ENCODE results near the gene PLPP6. TPM values are rescaled to one million over a fixed set of nuclear protein-coding genes. Genes with fewer than 3 reads are reported as not detected.

PLPP6 gene
- total and polyA plus RNA-seq, 2 of the 8 experiments (the other 6 are each of a cell fraction or from before 2014, with no cell fraction given): 11.8 to 13.3 TPM

DNA sequence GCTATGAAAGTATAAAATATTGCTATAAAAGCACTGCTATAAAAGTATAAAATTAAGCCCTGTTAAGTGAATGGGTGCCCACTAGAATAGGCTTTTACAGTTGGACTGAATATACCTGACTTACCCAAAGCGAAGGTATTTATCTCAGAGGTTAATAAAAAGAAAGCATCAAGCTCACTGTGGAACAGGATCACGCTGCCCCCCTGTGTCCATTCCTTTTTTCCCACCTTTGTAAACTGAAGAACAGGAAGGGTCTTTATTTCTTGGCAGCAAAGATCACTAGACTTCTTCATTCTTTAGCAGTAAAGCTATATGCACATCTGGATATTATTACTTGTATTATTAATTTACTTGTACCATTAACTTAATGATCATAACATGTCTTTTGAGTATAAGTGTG lies 22.1 kb upstream of the PLPP6 start:
- H3K79me1 ChIP-seq (ENCODE audit: low read depth, low read length): no peaks in the 10 kb centered on the region
- no peak for TF ChIP-seq SIX5 (IDR thresholded peaks at IDR 0.05; ENCODE audit: low read depth, low read length)
- TF ChIP-seq PHF8 (conservative IDR thresholded peaks at IDR 0.05; ENCODE audit: low read depth, low read length): no peak
- peak in 2 of 3 experiments; percentile 54 to 65; a peak in 3 of 4 replicates for TF ChIP-seq CTCF (IDR thresholded peaks at IDR 0.05; ENCODE audit: control extremely low read depth in 1 of 3, insufficient read depth in 1 of 3, low read depth in 1 of 3, low read length in 3 of 3)
- TF ChIP-seq GABPA (IDR thresholded peaks at IDR 0.05; ENCODE audit: borderline replicate concordance, insufficient read depth, low read length): no peak
- TF ChIP-seq RAD21 (IDR thresholded peaks at IDR 0.05 in 1 of 2, conservative IDR thresholded peaks at IDR 0.05 in 1 of 2; ENCODE audit: low read depth in 2 of 2, low read length in 2 of 2): peak; percentile 86 to 87
- no peak for TF ChIP-seq KDM4A (IDR thresholded peaks at IDR 0.05; ENCODE audit: low read depth, low read length, severe bottlenecking)
- no peak overlapping the region for H3K4ac ChIP-seq (replicated peaks; ENCODE audit: insufficient read length, low read depth, low read length)
- H4K20me1 ChIP-seq (replicated peaks in 1 of 2; ENCODE audit: control insufficient read depth in 1 of 2, insufficient read depth in 2 of 2, low read length in 2 of 2): no peaks in the 10 kb centered on the region
- no peak overlapping the region for H3K27ac ChIP-seq (ENCODE audit: low read depth, low read length)
- H3K23ac ChIP-seq (ENCODE audit: insufficient read length): no peak overlapping the region
- FAIRE-seq: peak; percentile 87
- H3K56ac ChIP-seq (replicated peaks; ENCODE audit: insufficient read length, low read depth, low read length): no peak overlapping the region
- 55% methylated on average over 2 of the region's 2 CpGs; no CpG with 5 or more reads in 1 of the 2 experiments for WGBS, 2 experiments (ENCODE audit: extremely low coverage in 1 of 2, insufficient coverage in 1 of 2, insufficient read length in 1 of 2, insufficient replicate concordance in 2 of 2, low coverage in 1 of 2, low lambda C conversion rate in 2 of 2, missing lambda C conversion rate in 1 of 2)
- no peaks in the 10 kb centered on the region for H3K79me2 ChIP-seq (ENCODE audit: control insufficient read depth in 1 of 2, insufficient read depth in 2 of 2, low read length in 2 of 2)
- H3K4me1 ChIP-seq (replicated peaks in 1 of 4; ENCODE audit: control insufficient read depth in 3 of 4, insufficient read depth in 4 of 4, low read length in 3 of 4): no peaks in the 10 kb centered on the region
- no peak overlapping the region for H2BK5ac ChIP-seq (ENCODE audit: low read depth, low read length)
- ChIA-PET POLR2A (ENCODE audit: partially characterized antibody) (interaction anchor here (0.7 kb wide), 1 partner anchor 35 kb away, joined by 3 read pairs; no protein-coding TSS in a partner anchor), CTCF (ENCODE audit: partially characterized antibody) (interaction anchor here (0.6 to 5.3 kb wide), 32 partner anchors 11 to 326 kb away, joined by 3 to 68 read pairs (median 4); partner anchors contain the start of gene PLPP6)
- no peak overlapping the region for H4K5ac ChIP-seq (ENCODE audit: insufficient read length, low read depth, low read length)
- no peak for DNase-seq (ENCODE audit: low read depth in 1 of 2, low spot score in 2 of 2)
- no peak overlapping the region for H3K4me3 ChIP-seq (ENCODE audit: extremely low read depth in 1 of 4, insufficient read depth in 2 of 4, low read depth in 3 of 4, low read length in 4 of 4)
- no peak overlapping the region for H2BK120ac ChIP-seq (replicated peaks; ENCODE audit: low read depth, low read length)
- H2BK15ac ChIP-seq (ENCODE audit: low read length): no peak overlapping the region
- no peak overlapping the region for H2BK20ac ChIP-seq (ENCODE audit: low read length)
- H3K18ac ChIP-seq (ENCODE audit: extremely low read depth, low read length): no peak overlapping the region
- H2AFZ ChIP-seq (ENCODE audit: low read length): no peak overlapping the region
- H3K27me3 ChIP-seq (replicated peaks in 1 of 4; ENCODE audit: control insufficient read depth in 3 of 4, extremely low read depth in 1 of 4, insufficient read depth in 3 of 4, low read length in 3 of 4): no peaks in the 10 kb centered on the region
- H4K91ac ChIP-seq (replicated peaks; ENCODE audit: insufficient read length, low read length): no peak overlapping the region
- H4K8ac ChIP-seq (ENCODE audit: extremely low read depth, insufficient read depth, low read length): no peak overlapping the region
- H3K4me2 ChIP-seq (ENCODE audit: insufficient read depth in 1 of 2, low read depth in 2 of 2, low read length in 2 of 2): no peak overlapping the region
- no peaks in the 10 kb centered on the region for H3K23me2 ChIP-seq (ENCODE audit: low read depth, low read length)
- no peak overlapping the region for H3K9ac ChIP-seq (replicated peaks in 1 of 4; ENCODE audit: extremely low read depth in 1 of 4, low read depth in 3 of 4, low read length in 3 of 4)
- no peak overlapping the region for H2AK5ac ChIP-seq (ENCODE audit: low read depth, low read length)
- no peak overlapping the region for H2BK12ac ChIP-seq (ENCODE audit: low read depth, low read length)
- no peaks in the 10 kb centered on the region for H3K9me3 ChIP-seq (ENCODE audit: insufficient read depth in 2 of 2, low read depth in 1 of 2, low read length in 1 of 2)
- no peaks in the 10 kb centered on the region for H3K36me3 ChIP-seq (ENCODE audit: control insufficient read depth in 2 of 4, insufficient read depth in 4 of 4, low read length in 3 of 4)
- no peak overlapping the region for H3K14ac ChIP-seq (ENCODE audit: insufficient read length)

All from H1 (cell line).